ENCODE results near the gene SALL2.
A peak's percentile ranks its signal among the peaks of the same experiment; 100 is the strongest.

Gene SALL2

GRCh38 chr14:21503376-21503775 lies 22.8 kb downstream of the SALL2 start:
- no peak for DNase-seq
- Histone ChIP-seq H3K27me3 (no peaks in the 10 kb centered on the region), H3K36me3 (peaks cover 72% of the 10 kb centered on the region)

DNA sequence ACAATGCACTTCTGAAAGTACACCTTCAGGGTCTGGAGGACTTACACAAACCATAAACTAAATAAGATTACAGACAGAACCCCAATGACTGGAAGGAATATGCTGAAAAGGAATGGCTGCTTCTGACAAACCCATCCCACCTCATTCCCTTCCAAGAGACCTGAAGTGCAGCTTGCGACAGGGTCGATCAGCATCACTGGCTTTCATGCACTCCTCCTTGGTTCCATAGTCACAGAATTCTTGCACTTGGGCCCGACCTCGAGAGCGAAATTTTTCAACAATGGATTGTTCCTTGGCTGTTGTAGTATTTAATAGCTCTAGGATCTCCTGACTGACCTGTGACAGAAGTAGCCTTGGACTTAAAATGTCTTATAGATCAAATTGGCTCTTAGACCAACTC lies 24.6 kb downstream of the SALL2 start:
- H3K36me3 ChIP-seq, result peaks cover 72% of the 10 kb centered on the region

More at GRCh38 chr14:21503376-21503775, 22.8 kb downstream of the SALL2 start:
- H3K4me3 ChIP-seq (ENCODE audit: low read depth, low read length), result no peak overlapping the region
- H3K4me1 ChIP-seq, result no peaks in the 10 kb centered on the region; the same call in 1 of the 2 replicates
- no peak for TF ChIP-seq CTCF (IDR thresholded peaks at IDR 0.05; ENCODE audit: low read depth, low read length)
- no peaks in the 10 kb centered on the region for H3K9me3 ChIP-seq

GRCh38 chr14:21498540-21499526 lies 27.3 kb downstream of the SALL2 start:
- DNase-seq, result peak; percentile 26
- H3K4me3 ChIP-seq (ENCODE audit: low read depth, low read length), result no peak overlapping the region
- H3K9me3 ChIP-seq, result no peaks in the 10 kb centered on the region
- H3K4me1 ChIP-seq, result no peaks in the 10 kb centered on the region; the same call in 1 of the 2 replicates
- peak; percentile 65 for TF ChIP-seq CTCF (IDR thresholded peaks at IDR 0.05; ENCODE audit: low read depth, low read length)
- H3K36me3 ChIP-seq, result peaks cover 88% of the 10 kb centered on the region
- H3K27me3 ChIP-seq, result no peaks in the 10 kb centered on the region

More for the DNA sequence above, 24.6 kb downstream of the SALL2 start:
- no peak for DNase-seq
- Histone ChIP-seq H3K9me3 (no peaks in the 10 kb centered on the region), H3K27me3 (no peaks in the 10 kb centered on the region), H3K4me3 (ENCODE audit: low read depth, low read length) (no peak overlapping the region), H3K4me1 (no peaks in the 10 kb centered on the region; the same call in 1 of the 2 replicates)
- no peak for TF ChIP-seq CTCF (IDR thresholded peaks at IDR 0.05; ENCODE audit: low read depth, low read length)

DNA sequence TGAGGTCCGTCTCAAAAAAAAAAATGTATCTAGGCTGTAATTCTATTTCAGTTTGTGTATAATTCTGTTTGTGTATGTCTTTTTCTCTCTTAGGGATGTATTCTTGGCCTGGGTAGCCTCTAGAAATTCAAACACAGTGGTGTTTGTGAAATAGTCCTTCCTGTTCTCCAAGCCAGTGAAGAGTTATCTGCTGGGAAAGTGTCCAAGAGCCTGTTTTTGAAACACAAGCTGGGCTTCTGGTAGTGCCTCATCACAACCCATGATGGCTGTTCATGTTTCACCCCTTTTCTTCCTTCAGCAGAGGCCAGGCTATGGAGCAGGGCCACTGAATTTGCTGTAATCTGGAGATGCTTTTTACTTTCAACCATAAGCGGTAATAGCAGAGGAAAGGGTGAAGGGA lies 29.7 kb downstream of the SALL2 start:
- H3K27me3 ChIP-seq, result no peaks in the 10 kb centered on the region
- H3K9me3 ChIP-seq, result no peaks in the 10 kb centered on the region
- DNase-seq, result no peak
- no peak overlapping the region for H3K4me3 ChIP-seq (ENCODE audit: low read depth, low read length)
- no peak for TF ChIP-seq CTCF (IDR thresholded peaks at IDR 0.05; ENCODE audit: low read depth, low read length)
- H3K4me1 ChIP-seq, result no peaks in the 10 kb centered on the region
- peaks cover 85% of the 10 kb centered on the region for H3K36me3 ChIP-seq

DNA sequence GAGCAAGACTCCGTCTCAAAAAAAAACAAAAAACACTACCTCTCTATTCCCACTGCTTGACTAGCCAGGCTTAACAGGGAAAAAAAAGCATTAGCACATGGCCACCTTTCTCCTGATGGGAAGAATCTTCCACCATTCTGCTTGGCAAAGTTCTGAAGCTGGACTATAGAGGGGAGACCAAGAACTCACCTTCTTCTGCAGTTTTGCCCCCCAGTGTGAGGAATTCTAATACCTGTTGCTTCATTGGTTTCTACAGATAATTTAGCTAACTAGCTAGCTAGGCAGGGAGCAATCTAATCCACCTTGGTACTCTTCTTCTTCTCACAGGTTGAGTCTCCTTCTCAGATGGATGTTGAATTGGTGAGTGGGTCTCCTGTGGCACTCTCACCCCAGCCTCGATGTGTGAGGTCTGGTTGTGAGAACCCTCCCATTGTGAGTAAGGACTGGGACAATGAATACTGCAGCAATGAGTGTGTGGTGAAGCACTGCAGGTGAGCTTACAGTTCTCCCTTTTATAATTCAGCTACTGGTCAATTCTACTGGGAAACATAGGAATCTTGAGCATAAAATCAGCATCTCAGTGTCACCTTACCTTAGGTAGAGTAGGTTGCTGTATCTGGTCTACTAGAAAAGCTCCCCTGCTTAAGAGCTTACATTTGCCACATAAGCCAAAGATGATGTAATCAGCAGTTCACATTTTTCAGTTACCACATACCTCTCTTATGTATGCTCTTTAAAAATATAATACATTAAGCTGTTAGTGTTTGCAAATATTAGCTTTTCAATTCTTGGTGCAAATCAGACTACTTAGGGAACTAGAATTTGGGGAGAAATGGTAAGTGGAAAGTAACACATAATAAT lies 31.0 kb downstream of the SALL2 start:
- H3K9me3 ChIP-seq, result no peaks in the 10 kb centered on the region

More for the DNA sequence above, 31.0 kb downstream of the SALL2 start:
- no peak for DNase-seq
- H3K4me3 ChIP-seq (ENCODE audit: low read depth, low read length), result no peak overlapping the region
- H3K27me3 ChIP-seq, result no peaks in the 10 kb centered on the region
- H3K36me3 ChIP-seq, result peaks cover 87% of the 10 kb centered on the region
- no peak for TF ChIP-seq CTCF (IDR thresholded peaks at IDR 0.05; ENCODE audit: low read depth, low read length)
- H3K4me1 ChIP-seq, result no peaks in the 10 kb centered on the region
